Hepatocyte (in vitro differentiated cells): ENCODE data around the gene DRAXIN. TPM values are rescaled to one million over a fixed set of nuclear protein-coding genes. Genes with fewer than 3 reads are reported as not detected.

ENCODE experiments used
- DNase-seq: peaks from one replicate; pipeline ENCODE4 v3.0.0-alpha.2; 2016; ENCODE audit warnings: low spot score
- H2AFZ ChIP-seq: fragments of 200-600 bp; sonication (generic); 2 replicates; pipeline ENCODE4 v1.6.0; 2016; ENCODE audit warnings: antibody characterized with exemption, mild to moderate bottlenecking
- H3K27ac ChIP-seq: fragments of 200-600 bp; sonication (generic); 2 replicates; pipeline ENCODE4 v1.5.1; 2016; ENCODE audit warnings: mild to moderate bottlenecking
- H3K27me3 ChIP-seq: fragments of 200-600 bp; sonication (generic); 2 replicates; pipeline ENCODE4 v1.6.1; 2016
- H3K36me3 ChIP-seq: fragments of 200-600 bp; sonication (generic); replicated peaks from 2 replicates; pipeline ENCODE4 v1.5.1; 2016; ENCODE audit warnings: low read depth; ENCODE audit not compliant: insufficient read depth
- H3K4me1 ChIP-seq: fragments of 200-600 bp; sonication (generic); 2 replicates; pipeline ENCODE4 v1.5.1; 2016; ENCODE audit warnings: mild to moderate bottlenecking, moderate library complexity; ENCODE audit not compliant: insufficient read depth
- H3K4me2 ChIP-seq: fragments of 200-600 bp; sonication (generic); 2 replicates; pipeline ENCODE4 v1.6.0; 2016
- H3K4me3 ChIP-seq: fragments of 200-600 bp; sonication (generic); 2 replicates; pipeline ENCODE4 v1.5.1; 2016; ENCODE audit warnings: mild to moderate bottlenecking
- H3K79me2 ChIP-seq: fragments of 200-600 bp; sonication (generic); 2 replicates; pipeline ENCODE4 v1.6.0; 2017; ENCODE audit warnings: mild to moderate bottlenecking
- H3K9me2 ChIP-seq: fragments of 200-600 bp; sonication (generic); replicated peaks from 2 replicates; pipeline ENCODE4 v1.6.0; 2017; ENCODE audit warnings: mild to moderate bottlenecking; ENCODE audit not compliant: insufficient read depth
- H3K9me3 ChIP-seq: fragments of 200-600 bp; sonication (generic); 2 replicates; pipeline ENCODE4 v1.5.1; 2016; ENCODE audit warnings: low read depth, mild to moderate bottlenecking
- H4K20me1 ChIP-seq: fragments of 200-600 bp; sonication (generic); 2 replicates; pipeline ENCODE4 v1.6.0; 2016; ENCODE audit warnings: mild to moderate bottlenecking; ENCODE audit not compliant: insufficient read depth, poor library complexity, severe bottlenecking
- EZH2 ChIP-seq: fragments of 200-600 bp; sonication (generic); IDR thresholded peaks from 2 replicates; pipeline ENCODE4 v1.6.1; 2016; ENCODE audit warnings: antibody characterized with exemption, mild to moderate bottlenecking, borderline replicate concordance
- EZH2phosphoT487 ChIP-seq: fragments of 200-600 bp; sonication (generic); IDR thresholded peaks from one replicate; pipeline ENCODE4 v1.6.1; 2018; ENCODE audit warnings: antibody characterized with exemption, mild to moderate bottlenecking, low read depth, moderate library complexity; ENCODE audit not compliant: unreplicated experiment, severe bottlenecking
- WGBS: methylation state at CpG from one replicate; pipeline ENCODE4 v1.1.6; 2016; ENCODE audit warnings: low lambda C conversion rate; ENCODE audit errors: missing lambda C conversion rate; 5-methylcytosine and 5-hydroxymethylcytosine counted together
- polyA plus RNA-seq: library from polyadenylated mRNA; unstranded; fragments of >200 nt; fragmentation: Nextera tagmentation; extraction: Ambion mirVana; gene quantifications from 2 replicates; pipeline ENCODE4 v1.2.1, GENCODE V29; 2016
- total RNA-seq: library from RNA; depleted of rRNA; stranded (reverse); fragments of >200 nt; gene quantifications from 2 replicates; pipeline ENCODE4 v1.2.3, GENCODE V29; 2014
- TF ChIP-seq, protein P1 (sequence below): fragments of 200-600 bp; sonication (generic); IDR thresholded peaks from 2 replicates; pipeline ENCODE4 v1.5.1; 2016; ENCODE audit warnings: antibody characterized with exemption, mild to moderate bottlenecking; ENCODE audit not compliant: poor library complexity

Gene DRAXIN
- total and polyA plus RNA-seq, 2 experiments from 2014 or later, result 0.60 TPM; not detected in 1

DNA sequence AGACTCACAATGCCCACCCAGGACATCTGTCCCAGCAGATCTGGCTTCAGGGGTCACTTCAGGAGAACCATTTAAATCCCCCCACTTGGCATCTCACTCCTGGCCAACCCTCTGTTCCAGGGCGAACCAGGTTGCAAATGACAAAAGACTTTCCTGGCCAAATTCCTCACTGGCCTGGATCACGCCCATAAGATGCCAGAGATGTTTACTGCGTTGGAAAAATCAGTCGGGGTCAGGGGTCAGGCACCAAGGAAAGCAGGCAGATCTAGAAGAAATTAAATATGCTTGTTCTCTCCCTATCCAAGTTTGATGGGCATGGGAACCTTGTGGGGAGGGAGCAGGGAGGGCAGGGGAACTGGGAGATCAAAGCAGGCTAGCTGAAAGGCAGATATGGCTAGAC lies 29.8 kb downstream of the DRAXIN start:
- Histone ChIP-seq H3K4me1 (no peaks in the 10 kb centered on the region), H3K4me2 (no peak overlapping the region), H3K9me3 (no peaks in the 10 kb centered on the region), H3K27ac (no peak overlapping the region), H3K9me2 (no peaks in the 10 kb centered on the region), H3K27me3 (peaks cover 6% of the 10 kb centered on the region), H2AFZ (no peak overlapping the region), H3K79me2 (no peaks in the 10 kb centered on the region), H3K36me3 (no peaks in the 10 kb centered on the region), H4K20me1 (no peaks in the 10 kb centered on the region), H3K4me3 (no peak overlapping the region)
- no peak for DNase-seq
- TF ChIP-seq, protein P1, sequence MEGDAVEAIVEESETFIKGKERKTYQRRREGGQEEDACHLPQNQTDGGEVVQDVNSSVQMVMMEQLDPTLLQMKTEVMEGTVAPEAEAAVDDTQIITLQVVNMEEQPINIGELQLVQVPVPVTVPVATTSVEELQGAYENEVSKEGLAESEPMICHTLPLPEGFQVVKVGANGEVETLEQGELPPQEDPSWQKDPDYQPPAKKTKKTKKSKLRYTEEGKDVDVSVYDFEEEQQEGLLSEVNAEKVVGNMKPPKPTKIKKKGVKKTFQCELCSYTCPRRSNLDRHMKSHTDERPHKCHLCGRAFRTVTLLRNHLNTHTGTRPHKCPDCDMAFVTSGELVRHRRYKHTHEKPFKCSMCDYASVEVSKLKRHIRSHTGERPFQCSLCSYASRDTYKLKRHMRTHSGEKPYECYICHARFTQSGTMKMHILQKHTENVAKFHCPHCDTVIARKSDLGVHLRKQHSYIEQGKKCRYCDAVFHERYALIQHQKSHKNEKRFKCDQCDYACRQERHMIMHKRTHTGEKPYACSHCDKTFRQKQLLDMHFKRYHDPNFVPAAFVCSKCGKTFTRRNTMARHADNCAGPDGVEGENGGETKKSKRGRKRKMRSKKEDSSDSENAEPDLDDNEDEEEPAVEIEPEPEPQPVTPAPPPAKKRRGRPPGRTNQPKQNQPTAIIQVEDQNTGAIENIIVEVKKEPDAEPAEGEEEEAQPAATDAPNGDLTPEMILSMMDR, result no peak
- TF ChIP-seq EZH2phosphoT487 (no peak), EZH2 (no peak)
- WGBS, result 75% methylated on average over 4 of the region's 4 CpGs

DNA sequence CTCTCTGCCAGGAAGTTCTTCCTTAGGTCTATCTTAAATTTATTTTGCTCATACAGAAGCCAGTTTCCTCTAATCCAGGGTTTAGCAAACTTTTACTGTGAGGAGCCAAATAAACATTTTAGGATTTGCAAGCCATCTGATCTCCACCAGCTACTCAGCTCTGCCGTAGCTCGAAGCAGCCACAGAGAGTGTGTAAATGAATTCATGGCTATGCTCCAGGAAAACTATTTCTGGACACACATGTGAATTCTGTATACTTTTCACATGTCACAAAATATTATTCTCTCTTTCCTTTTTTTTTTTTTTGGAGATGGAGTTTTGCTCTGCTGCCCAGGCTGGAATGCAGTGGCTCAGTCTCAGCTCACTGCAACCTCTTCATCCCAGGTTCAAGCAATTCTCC lies 31.0 kb downstream of the DRAXIN start:
- Histone ChIP-seq H3K9me3 (no peaks in the 10 kb centered on the region), H3K4me1 (no peaks in the 10 kb centered on the region), H3K9me2 (no peaks in the 10 kb centered on the region), H3K27ac (no peak overlapping the region), H2AFZ (no peak overlapping the region), H3K36me3 (no peaks in the 10 kb centered on the region), H4K20me1 (no peaks in the 10 kb centered on the region), H3K27me3 (peaks cover 6% of the 10 kb centered on the region), H3K4me2 (no peak overlapping the region), H3K79me2 (no peaks in the 10 kb centered on the region), H3K4me3 (no peak overlapping the region)
- TF ChIP-seq EZH2phosphoT487 (no peak), EZH2 (no peak)
- TF ChIP-seq, protein P1, result no peak
- 52% methylated on average over 2 of the region's 2 CpGs for WGBS
- DNase-seq, result no peak

DNA sequence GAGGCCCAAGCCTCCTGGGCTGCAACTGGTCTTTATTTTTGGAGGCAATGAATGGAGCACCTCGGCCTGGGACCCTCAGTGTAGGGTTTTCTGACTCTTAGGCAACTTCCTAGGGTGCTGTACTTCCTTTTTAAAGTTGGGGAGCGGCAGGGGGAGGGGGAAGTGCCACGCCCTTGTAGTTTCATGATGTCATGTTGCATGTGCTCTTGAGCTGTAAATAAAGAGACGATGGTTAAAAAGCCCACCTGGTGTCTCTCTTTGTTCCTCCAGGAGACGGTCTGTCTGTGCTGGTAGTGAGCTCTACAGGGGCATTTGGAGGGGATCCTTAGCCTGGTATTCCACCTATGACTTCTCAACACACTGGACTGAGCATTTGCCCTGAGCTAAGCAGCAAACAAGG lies 34.1 kb downstream of the DRAXIN start:
- H3K36me3 ChIP-seq, result no peaks in the 10 kb centered on the region
- 75% methylated on average over 5 of the region's 5 CpGs for WGBS
- H4K20me1 ChIP-seq, result no peaks in the 10 kb centered on the region
- H3K9me3 ChIP-seq, result no peaks in the 10 kb centered on the region
- no peaks in the 10 kb centered on the region for H3K27me3 ChIP-seq
- TF ChIP-seq EZH2 (no peak), EZH2phosphoT487 (no peak)
- TF ChIP-seq, protein P1, result no peak
- H2AFZ ChIP-seq, result no peak overlapping the region
- H3K9me2 ChIP-seq, result no peaks in the 10 kb centered on the region
- H3K4me1 ChIP-seq, result peaks cover 10% of the 10 kb centered on the region
- no peak overlapping the region for H3K4me3 ChIP-seq
- no peak for DNase-seq
- no peak overlapping the region for H3K4me2 ChIP-seq
- H3K79me2 ChIP-seq, result no peaks in the 10 kb centered on the region
- no peak overlapping the region for H3K27ac ChIP-seq

DNA sequence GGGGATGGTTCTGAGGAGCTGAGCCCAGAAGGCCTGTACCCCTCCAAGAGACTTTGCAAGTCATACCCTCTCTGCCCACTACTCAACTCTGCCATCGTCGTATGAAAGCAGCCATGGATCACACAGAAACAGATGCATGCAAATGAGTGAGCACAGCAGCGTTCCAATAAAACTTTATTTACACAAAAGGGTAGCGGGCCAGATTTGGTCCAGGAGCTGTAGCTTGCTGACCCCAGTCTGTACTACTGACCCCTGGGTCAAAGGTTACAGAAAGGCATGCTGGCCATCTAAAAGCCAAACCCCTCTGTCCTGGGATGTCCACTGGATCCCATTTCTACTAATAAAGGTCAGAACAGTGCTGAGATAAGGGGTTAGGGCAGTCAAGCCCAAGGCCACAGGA lies 35.6 kb downstream of the DRAXIN start:
- DNase-seq, result no peak
- H3K9me2 ChIP-seq, result no peaks in the 10 kb centered on the region
- no peak overlapping the region for H3K27ac ChIP-seq
- H3K27me3 ChIP-seq, result no peaks in the 10 kb centered on the region
- no peaks in the 10 kb centered on the region for H3K36me3 ChIP-seq
- no peaks in the 10 kb centered on the region for H3K9me3 ChIP-seq
- WGBS, result 89% methylated on average over 4 of the region's 4 CpGs
- no peak overlapping the region for H3K4me3 ChIP-seq
- no peaks in the 10 kb centered on the region for H4K20me1 ChIP-seq
- no peaks in the 10 kb centered on the region for H3K79me2 ChIP-seq
- no peak overlapping the region for H2AFZ ChIP-seq
- no peak overlapping the region for H3K4me2 ChIP-seq
- no peak for TF ChIP-seq EZH2phosphoT487
- TF ChIP-seq, protein P1, result no peak
- peaks cover 18% of the 10 kb centered on the region for H3K4me1 ChIP-seq
